Transverse colon (tissue), 4 donors: ENCODE measurements around the gene DOCK6. TPM values are rescaled to one million over a fixed set of nuclear protein-coding genes. Genes with fewer than 3 reads are reported as not detected.

Experiments used
- DNase-seq: peaks from one replicate; pipeline ENCODE4 v3.0.0-alpha.2; 2019
- H3K27ac ChIP-seq, 4 donors: fragments of 200-600 bp; sonication (generic); 2 replicates each; pipeline ENCODE4 v1.5.1; 2016 to 2018; ENCODE audit warnings: inconsistent platforms in 4 of 4
- H3K27me3 ChIP-seq: fragments of 200-600 bp; sonication (generic); 2 replicates; pipeline ENCODE4 v1.5.1; 2017; ENCODE audit warnings: inconsistent platforms
- H3K36me3 ChIP-seq, 4 donors: fragments of 200-600 bp; sonication (generic); 2 replicates each; pipeline ENCODE4 v1.5.1; 2017 to 2019; ENCODE audit warnings: inconsistent platforms in 4 of 4
- H3K4me1 ChIP-seq, 4 donors: fragments of 200-600 bp; sonication (generic); 2 replicates each; pipeline ENCODE4 v1.5.1; 2017 to 2020; ENCODE audit warnings: inconsistent platforms in 4 of 4
- H3K4me3 ChIP-seq, 4 donors: fragments of 200-600 bp; sonication (generic); 1 replicate in 1 of 4; 2 replicates in 3 of 4; pipeline versions ENCODE4 v1.5.1 to v1.6.1; 2017 to 2019; ENCODE audit warnings: inconsistent platforms in 4 of 4
- H3K9me3 ChIP-seq, 2 donors: fragments of 200-600 bp; sonication (generic); 2 replicates each; pipeline ENCODE4 v1.5.1; 2017 to 2019; ENCODE audit warnings: inconsistent platforms in 2 of 2
- CTCF ChIP-seq, 5 experiments: fragments of 200-600 bp in 3 of 5; fragments of 450-650 bp in 2 of 5; sonication (generic) in 3 of 5; IDR thresholded peaks; 1 replicate in 2 of 5; 2 replicates in 3 of 5; pipeline ENCODE4 v1.5.1; 2016 to 2017; ENCODE audit warnings: antibody characterized with exemption in 5 of 5, inconsistent platforms in 3 of 5, mild to moderate bottlenecking in 2 of 5, moderate library complexity in 1 of 5
- EP300 ChIP-seq: sonication (generic); formaldehyde crosslinking; IDR thresholded peaks from one replicate; pipeline ENCODE4 v1.6.1; 2017; ENCODE audit warnings: antibody characterized with exemption, low read depth
- POLR2A ChIP-seq: fragments of 450-650 bp; IDR thresholded peaks from one replicate; pipeline ENCODE4 v1.6.1; 2016; ENCODE audit warnings: antibody characterized with exemption, mild to moderate bottlenecking, moderate library complexity
- POLR2AphosphoS5 ChIP-seq, 3 donors: sonication (generic); formaldehyde crosslinking; IDR thresholded peaks; one replicate each; pipeline ENCODE4 v1.6.1; 2016; ENCODE audit warnings: antibody characterized with exemption in 3 of 3
- WGBS, 2 donors: methylation state at CpG; one replicate each; pipeline ENCODE4 v1.1.5; 2018; ENCODE audit warnings: low coverage in 1 of 2; 5-methylcytosine and 5-hydroxymethylcytosine counted together
- in situ Hi-C, 4 donors: fragments of 200-750 bp; cut with MboI; loops; one replicate each; pipeline versions ENCODE4 v1.15.0 to v1.15.1; 2017; ENCODE audit warnings: low sequenced_read_pairs in 3 of 4, low pct_ligation_motif_present in 1 of 4, low pct_unique_long_range_greater_than_20kb in 1 of 4
- intact Hi-C: fragments of 100-400 bp; cut with DNase I; formaldehyde crosslinking; loops from one replicate; pipeline ENCODE4 v1.15.1; 2023; ENCODE audit warnings: low total_unique reads
- total RNA-seq, 4 donors: library from RNA; depleted of rRNA; stranded (reverse); fragments of >200 nt; gene quantifications; one replicate each; pipeline ENCODE4 v1.1.0, GENCODE V29; 2016

Gene DOCK6
- total RNA-seq, 4 donors from 2014 or later = 66.4 to 268 (median 78.4) TPM

GRCh38 chr19:11286312-11286974, 24.1 kb upstream of the DOCK6 start:
- in situ Hi-C loops = loop anchor here in 3 of 4 donors (10.0 to 25.0 kb wide), 3 partner anchors 176 to 201 kb away; partner anchors contain the start of gene ELAVL3 (in 1 of the 3)
- peak in 1 of 5 experiments; percentile 12 for TF ChIP-seq CTCF (IDR thresholded peaks at IDR 0.05)
- no peak for TF ChIP-seq POLR2AphosphoS5 (IDR thresholded peaks at IDR 0.05)

GRCh38 chr19:11284515-11284914, 22.2 kb upstream of the DOCK6 start:
- no peaks in the 10 kb centered on the region for H3K36me3 ChIP-seq
- H3K9me3 ChIP-seq = no peaks in the 10 kb centered on the region
- H3K27ac ChIP-seq = no peak overlapping the region
- no peak overlapping the region for H3K4me3 ChIP-seq
- intact Hi-C loops = no loop called here
- TF ChIP-seq EP300 = no peak
- no peak for TF ChIP-seq POLR2A
- in situ Hi-C loops = loop anchor here in 3 of 4 donors (10.0 to 25.0 kb wide), 3 partner anchors 178 to 203 kb away; partner anchors contain the start of gene ELAVL3 (in 1 of the 3)
- 70 to 81% methylated on average over 1 to 6 of the region's 6 CpGs for WGBS, 2 donors
- H3K4me1 ChIP-seq = peaks cover 0 to 6% (median 0%) of the 10 kb centered on the region in 4 donors
- H3K27me3 ChIP-seq = no peaks in the 10 kb centered on the region
- DNase-seq = no peak

More at GRCh38 chr19:11286312-11286974, 24.1 kb upstream of the DOCK6 start:
- no peaks in the 10 kb centered on the region for H3K9me3 ChIP-seq
- no peak overlapping the region for H3K27ac ChIP-seq
- no peaks in the 10 kb centered on the region for H3K36me3 ChIP-seq
- peaks cover 0 to 4% (median 0%) of the 10 kb centered on the region in 4 donors for H3K4me1 ChIP-seq
- DNase-seq = no peak
- no peak overlapping the region for H3K4me3 ChIP-seq
- intact Hi-C loops = no loop called here
- no peaks in the 10 kb centered on the region for H3K27me3 ChIP-seq
- WGBS, 2 donors = 27 to 58% methylated on average over 3 to 6 of the region's 6 CpGs

DNA sequence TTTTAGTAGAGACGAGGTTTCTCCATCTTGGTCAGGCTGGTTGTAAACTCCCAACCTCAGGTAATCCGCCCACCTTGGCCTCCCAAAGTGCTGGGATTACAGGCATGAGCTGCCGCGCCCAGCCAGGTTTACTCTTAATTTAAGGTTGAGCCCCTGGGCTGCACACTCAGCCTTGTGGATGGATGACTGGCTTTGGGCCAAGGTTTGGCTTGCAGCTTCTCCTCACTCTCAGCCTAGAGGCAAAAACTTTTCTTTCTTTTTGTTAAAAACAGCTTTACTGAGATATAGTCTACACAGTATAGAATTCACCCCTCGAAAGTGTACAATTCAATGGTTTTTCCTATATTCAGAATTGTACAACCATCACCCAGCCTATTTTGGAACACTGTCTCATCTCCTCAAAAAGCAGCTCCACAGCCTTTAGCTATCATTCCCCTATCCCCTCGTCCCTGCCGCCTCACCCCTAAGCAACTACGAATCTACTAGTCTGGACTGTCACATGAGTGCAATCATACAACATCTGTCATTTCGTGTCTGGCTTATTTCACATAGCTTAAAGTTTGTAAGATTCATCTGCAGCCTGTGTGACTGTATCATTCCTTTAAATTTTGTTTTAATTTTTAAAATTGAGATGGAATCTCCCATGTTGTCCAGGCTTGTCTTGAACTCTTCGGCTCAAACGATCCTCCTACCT, 19.2 kb upstream of the DOCK6 start:
- in situ Hi-C loops (loop anchor here in 3 of 4 donors (10.0 to 25.0 kb wide), 3 partner anchors 181 to 206 kb away; partner anchors contain the start of gene ELAVL3 (in 1 of the 3)), intact Hi-C loops (no loop called here)
- no peak overlapping the region for H3K4me3 ChIP-seq
- H3K36me3 ChIP-seq = no peaks in the 10 kb centered on the region
- H3K27ac ChIP-seq = no peak overlapping the region
- WGBS, 2 donors = 57 to 72% methylated on average over 7 to 11 of the region's 11 CpGs
- no peak for TF ChIP-seq EP300
- no peaks in the 10 kb centered on the region for H3K9me3 ChIP-seq
- peaks cover 6% of the 10 kb centered on the region for H3K27me3 ChIP-seq
- H3K4me1 ChIP-seq = peaks cover 0 to 6% (median 0%) of the 10 kb centered on the region in 4 donors
- DNase-seq = no peak

- intact Hi-C loops (no loop called here), in situ Hi-C loops (loop anchor here in 3 of 4 donors (10.0 to 25.0 kb wide), 3 partner anchors 183 to 208 kb away; partner anchors contain the start of gene ELAVL3 (in 1 of the 3))
- Histone ChIP-seq H3K4me3 (no peak overlapping the region), H3K27me3 (peaks cover 6% of the 10 kb centered on the region), H3K4me1 (peaks cover 0 to 3% (median 0%) of the 10 kb centered on the region in 4 donors), H3K9me3 (no peaks in the 10 kb centered on the region), H3K36me3 (no peaks in the 10 kb centered on the region), H3K27ac (no peak overlapping the region)
- no peak for TF ChIP-seq POLR2A
- no peak for TF ChIP-seq CTCF (IDR thresholded peaks at IDR 0.05)
- no peak for TF ChIP-seq EP300
- no peak for TF ChIP-seq POLR2AphosphoS5 (IDR thresholded peaks at IDR 0.05)
- 62 to 100% methylated on average over 3 to 5 of the region's 5 CpGs for WGBS, 2 donors
- DNase-seq = no peak
Measured at GRCh38 chr19:11279505-11280236, 17.3 kb upstream of the DOCK6 start.
